SU-DHL-6 (cell line): ENCODE results near the gene PPP1R7.

Source experiments
- H2AFZ ChIP-seq: fragments of 200-600 bp; sonication (generic); 2 replicates; pipeline ENCODE4 v1.6.1; 2014; ENCODE audit warnings: low read depth, mild to moderate bottlenecking, moderate library complexity, mixed read lengths, antibody characterized with exemption, low read length; ENCODE audit not compliant: severe bottlenecking
- H3F3A ChIP-seq: fragments of 200-600 bp; shearing (Covaris generic); 2 replicates; pipeline ENCODE4 v1.6.0; 2016; ENCODE audit warnings: antibody characterized with exemption, mild to moderate bottlenecking; ENCODE audit not compliant: insufficient read depth
- H3K27ac ChIP-seq: fragments of 200-600 bp; sonication (generic); 2 replicates; pipeline ENCODE4 v1.5.1; 2016; ENCODE audit warnings: low read depth, mild to moderate bottlenecking, low read length, moderate library complexity, mixed read lengths
- H3K27me3 ChIP-seq: fragments of 200-600 bp; sonication (generic), shearing (Covaris generic); 2 replicates; pipeline ENCODE4 v1.6.0; 2014; ENCODE audit warnings: mild to moderate bottlenecking, low read length
- H3K36me3 ChIP-seq: fragments of 200-600 bp; sonication (generic); 2 replicates; pipeline ENCODE4 v1.6.1; 2014; ENCODE audit warnings: mild to moderate bottlenecking, low read length, mixed read lengths
- H3K4me2 ChIP-seq: fragments of 300-600, 200-600 bp; shearing (Covaris generic), sonication (generic); 2 replicates; pipeline ENCODE4 v1.6.0; 2014; ENCODE audit warnings: low read length, low read depth, mild to moderate bottlenecking; ENCODE audit not compliant: poor library complexity, severe bottlenecking
- H3K4me3 ChIP-seq: fragments of 200-600 bp; sonication (generic); 2 replicates; pipeline ENCODE4 v1.5.1; 2014; ENCODE audit warnings: antibody characterized with exemption, low read length, mild to moderate bottlenecking, mixed read lengths; ENCODE audit not compliant: insufficient read depth, poor library complexity, severe bottlenecking
- H3K79me2 ChIP-seq: fragments of 200-600 bp; sonication (generic); 2 replicates; pipeline ENCODE4 v1.6.1; 2014; ENCODE audit warnings: mild to moderate bottlenecking, low read length, moderate library complexity; ENCODE audit not compliant: insufficient read depth
- H3K9ac ChIP-seq: fragments of 200-600 bp; sonication (generic); 2 replicates; pipeline ENCODE4 v1.7.0; 2014; ENCODE audit warnings: mild to moderate bottlenecking, low read length
- H3K9me2 ChIP-seq: fragments of 200-600 bp; sonication (generic); replicated peaks from 2 replicates; pipeline ENCODE4 v1.6.1; 2014; ENCODE audit warnings: low read length; ENCODE audit not compliant: insufficient read depth
- H3K9me3 ChIP-seq: fragments of 200-600 bp; sonication (generic); 2 replicates; pipeline ENCODE4 v1.6.1; 2014; ENCODE audit warnings: low read length, mixed read lengths; ENCODE audit not compliant: insufficient read depth
- H4K20me1 ChIP-seq: fragments of 200-600 bp; sonication (generic); 2 replicates; pipeline ENCODE4 v1.6.1; 2014; ENCODE audit warnings: low read depth, mild to moderate bottlenecking, antibody characterized with exemption, low read length, moderate library complexity, mixed read lengths
- CTCF ChIP-seq: fragments of 200-600 bp; sonication (generic); IDR thresholded peaks from one replicate; pipeline ENCODE4 v1.5.1; 2017; ENCODE audit warnings: antibody characterized with exemption, mild to moderate bottlenecking, low read length, moderate library complexity; ENCODE audit not compliant: insufficient read depth, poor library complexity, severe bottlenecking
- EZH2phosphoT487 ChIP-seq: fragments of 200-600 bp; sonication (generic), shearing (Covaris generic); conservative IDR thresholded peaks from 2 replicates; pipeline ENCODE4 v1.6.1; 2018; ENCODE audit warnings: mild to moderate bottlenecking, antibody characterized with exemption, low read length, moderate library complexity, mixed read lengths

The PPP1R7 gene

GRCh38 chr2:241177526-241178334 is 27.5 kb downstream of the PPP1R7 start:
- H3K79me2 ChIP-seq: no peaks in the 10 kb centered on the region
- no peak overlapping the region for H3K4me3 ChIP-seq
- H3K27me3 ChIP-seq: no peaks in the 10 kb centered on the region
- H3K36me3 ChIP-seq: no peaks in the 10 kb centered on the region
- H2AFZ ChIP-seq: no peak overlapping the region
- TF ChIP-seq EZH2phosphoT487: no peak
- no peaks in the 10 kb centered on the region for H3K9me2 ChIP-seq
- H3K9me3 ChIP-seq: no peaks in the 10 kb centered on the region
- no peak overlapping the region for H3K27ac ChIP-seq
- no peak overlapping the region for H3K9ac ChIP-seq
- no peaks in the 10 kb centered on the region for H3F3A ChIP-seq
- no peaks in the 10 kb centered on the region for H4K20me1 ChIP-seq
- no peak overlapping the region for H3K4me2 ChIP-seq

GRCh38 chr2:241178961-241179360 is 28.7 kb downstream of the PPP1R7 start:
- Histone ChIP-seq H3K9me2 (no peaks in the 10 kb centered on the region), H3K9me3 (no peaks in the 10 kb centered on the region), H2AFZ (no peak overlapping the region), H3K4me2 (no peak overlapping the region), H3K4me3 (no peak overlapping the region), H3F3A (no peaks in the 10 kb centered on the region), H3K27ac (no peak overlapping the region), H3K79me2 (no peaks in the 10 kb centered on the region), H3K27me3 (no peaks in the 10 kb centered on the region), H3K9ac (no peak overlapping the region), H3K36me3 (no peaks in the 10 kb centered on the region), H4K20me1 (no peaks in the 10 kb centered on the region)
- no peak for TF ChIP-seq CTCF
- no peak for TF ChIP-seq EZH2phosphoT487

GRCh38 chr2:241179899-241180298 is 29.6 kb downstream of the PPP1R7 start:
- H3K9me2 ChIP-seq: no peaks in the 10 kb centered on the region
- H3K9me3 ChIP-seq: no peaks in the 10 kb centered on the region
- no peak overlapping the region for H3K27ac ChIP-seq
- H3K27me3 ChIP-seq: no peaks in the 10 kb centered on the region
- no peaks in the 10 kb centered on the region for H4K20me1 ChIP-seq
- H2AFZ ChIP-seq: no peak overlapping the region
- H3K4me2 ChIP-seq: no peak overlapping the region
- no peaks in the 10 kb centered on the region for H3K79me2 ChIP-seq
- TF ChIP-seq EZH2phosphoT487 (no peak), CTCF (no peak)
- H3F3A ChIP-seq: no peaks in the 10 kb centered on the region
- no peak overlapping the region for H3K9ac ChIP-seq
- no peaks in the 10 kb centered on the region for H3K36me3 ChIP-seq
- H3K4me3 ChIP-seq: no peak overlapping the region

- Histone ChIP-seq H2AFZ (no peak overlapping the region), H3K27me3 (no peaks in the 10 kb centered on the region), H3K4me3 (no peak overlapping the region), H3K4me2 (no peak overlapping the region), H3K9me2 (no peaks in the 10 kb centered on the region), H3K36me3 (no peaks in the 10 kb centered on the region), H3K79me2 (no peaks in the 10 kb centered on the region), H4K20me1 (no peaks in the 10 kb centered on the region), H3K9me3 (no peaks in the 10 kb centered on the region), H3K27ac (no peak overlapping the region), H3K9ac (no peak overlapping the region), H3F3A (no peaks in the 10 kb centered on the region)
- TF ChIP-seq CTCF: no peak
- TF ChIP-seq EZH2phosphoT487: no peak
Observed at GRCh38 chr2:241180495-241180894, 30.2 kb downstream of the PPP1R7 start.
